ENCODE results near the gene TMEM45B. TPM values are rescaled to one million over a fixed set of nuclear protein-coding genes. Genes with fewer than 3 reads are reported as not detected.
"Not testable (repeated sequence)": the region's sequence is repeated elsewhere in the genome, so short reads cannot be mapped to it uniquely, and the experiment has no call there.

Gene TMEM45B
- total and polyA plus RNA-seq, 7 donors, result 0.05 to 0.09 TPM; not detected in 5

DNA sequence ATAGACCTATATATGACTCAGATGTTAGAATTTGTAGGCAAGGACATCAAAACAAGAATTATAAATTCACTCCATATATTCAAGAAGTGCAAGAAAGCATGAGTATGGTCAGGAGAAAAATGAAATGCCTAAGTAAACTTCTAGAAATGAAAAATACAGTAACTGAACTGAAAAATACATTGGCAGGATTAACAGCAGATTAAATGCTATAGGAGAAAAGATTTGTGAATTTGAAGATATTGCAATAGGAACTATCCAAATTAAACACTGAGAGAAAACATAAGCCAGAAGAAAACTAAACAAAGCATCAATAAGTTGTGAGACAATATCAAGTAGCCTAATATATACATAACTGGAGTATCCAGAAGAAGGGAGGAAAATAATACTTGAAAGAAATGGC is 46.6 kb upstream of the TMEM45B start:
- no peak overlapping the region for H3K4me3 ChIP-seq
- intact Hi-C loops (cut with DNase I), result no loop called here
- H3K4me1 ChIP-seq, result no peaks in the 10 kb centered on the region
- TF ChIP-seq, protein P1, sequence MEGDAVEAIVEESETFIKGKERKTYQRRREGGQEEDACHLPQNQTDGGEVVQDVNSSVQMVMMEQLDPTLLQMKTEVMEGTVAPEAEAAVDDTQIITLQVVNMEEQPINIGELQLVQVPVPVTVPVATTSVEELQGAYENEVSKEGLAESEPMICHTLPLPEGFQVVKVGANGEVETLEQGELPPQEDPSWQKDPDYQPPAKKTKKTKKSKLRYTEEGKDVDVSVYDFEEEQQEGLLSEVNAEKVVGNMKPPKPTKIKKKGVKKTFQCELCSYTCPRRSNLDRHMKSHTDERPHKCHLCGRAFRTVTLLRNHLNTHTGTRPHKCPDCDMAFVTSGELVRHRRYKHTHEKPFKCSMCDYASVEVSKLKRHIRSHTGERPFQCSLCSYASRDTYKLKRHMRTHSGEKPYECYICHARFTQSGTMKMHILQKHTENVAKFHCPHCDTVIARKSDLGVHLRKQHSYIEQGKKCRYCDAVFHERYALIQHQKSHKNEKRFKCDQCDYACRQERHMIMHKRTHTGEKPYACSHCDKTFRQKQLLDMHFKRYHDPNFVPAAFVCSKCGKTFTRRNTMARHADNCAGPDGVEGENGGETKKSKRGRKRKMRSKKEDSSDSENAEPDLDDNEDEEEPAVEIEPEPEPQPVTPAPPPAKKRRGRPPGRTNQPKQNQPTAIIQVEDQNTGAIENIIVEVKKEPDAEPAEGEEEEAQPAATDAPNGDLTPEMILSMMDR (IDR thresholded peaks at IDR 0.05), result no peak
- ATAC-seq (no peak), DNase-seq (no peak)
- no peaks in the 10 kb centered on the region for H3K27me3 ChIP-seq (ENCODE audit: insufficient read depth in 3 of 3, low read length in 2 of 3)
- H3K9me3 ChIP-seq, result peaks cover 6% of the 10 kb centered on the region
- H3K36me3 ChIP-seq (ENCODE audit: insufficient read depth in 1 of 2, low read depth in 1 of 2), result no peaks in the 10 kb centered on the region
- H3K27ac ChIP-seq, result no peak overlapping the region

DNA sequence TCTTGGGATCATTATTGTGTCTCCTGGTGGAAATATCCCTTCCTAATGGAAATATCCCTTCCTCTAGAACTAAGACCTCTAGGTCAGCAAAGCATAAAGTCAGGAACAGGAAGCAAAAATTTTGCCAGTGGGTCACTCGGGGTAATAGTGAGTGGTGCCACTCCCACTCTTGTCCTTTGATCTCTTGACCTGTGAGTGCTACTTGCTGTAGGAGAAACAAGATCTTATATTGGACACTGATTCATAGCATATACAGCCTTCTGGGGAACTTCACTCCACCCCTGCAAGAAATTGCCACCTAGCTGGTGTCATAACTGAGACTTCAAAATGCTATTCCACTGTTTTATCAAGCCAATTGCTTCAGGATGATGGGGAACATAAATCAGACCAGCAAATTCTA is 44.7 kb upstream of the TMEM45B start:
- DNase-seq (no peak), ATAC-seq (no peak)
- Histone ChIP-seq H3K36me3 (ENCODE audit: insufficient read depth in 1 of 2, low read depth in 1 of 2) (no peaks in the 10 kb centered on the region), H3K27ac (no peak overlapping the region), H3K4me3 (no peak overlapping the region), H3K27me3 (ENCODE audit: insufficient read depth in 3 of 3, low read length in 2 of 3) (no peaks in the 10 kb centered on the region), H3K4me1 (no peaks in the 10 kb centered on the region), H3K9me3 (peaks cover 6% of the 10 kb centered on the region)
- TF ChIP-seq, protein P1 (IDR thresholded peaks at IDR 0.05), result no peak
- 65 to 71% (median 70%) methylated on average over 1 of the region's 1 CpG for WGBS, 3 donors
- intact Hi-C loops (cut with DNase I), result no loop called here

DNA sequence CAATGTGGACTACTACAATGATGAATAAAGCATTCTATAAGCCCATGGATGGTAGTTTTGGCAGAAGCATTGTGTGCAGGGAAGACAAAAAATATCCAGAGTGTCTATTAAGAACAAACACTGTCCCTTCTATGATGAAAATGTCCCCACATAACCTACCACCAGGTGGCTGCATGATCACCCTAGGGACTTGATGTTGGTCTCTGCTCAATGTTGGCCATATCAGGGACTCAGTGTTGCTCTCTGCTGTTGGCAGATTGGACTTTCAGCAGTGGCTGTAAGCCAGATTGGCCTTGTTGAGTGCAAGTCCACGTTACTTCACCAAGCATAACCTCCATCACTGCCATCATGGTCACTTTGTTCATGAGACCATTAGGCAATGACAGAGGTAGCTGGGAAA is 44.2 kb upstream of the TMEM45B start:
- ATAC-seq; DNase-seq; H3K36me3 ChIP-seq (ENCODE audit: insufficient read depth in 1 of 2, low read depth in 1 of 2); H3K27me3 ChIP-seq (ENCODE audit: insufficient read depth in 3 of 3, low read length in 2 of 3); H3K9me3 ChIP-seq; intact Hi-C loops (cut with DNase I); H3K27ac ChIP-seq; H3K4me3 ChIP-seq; H3K4me1 ChIP-seq: not testable (repeated sequence)
- WGBS, 3 donors, result 55 to 67% (median 56%) methylated on average over 1 of the region's 1 CpG

DNA sequence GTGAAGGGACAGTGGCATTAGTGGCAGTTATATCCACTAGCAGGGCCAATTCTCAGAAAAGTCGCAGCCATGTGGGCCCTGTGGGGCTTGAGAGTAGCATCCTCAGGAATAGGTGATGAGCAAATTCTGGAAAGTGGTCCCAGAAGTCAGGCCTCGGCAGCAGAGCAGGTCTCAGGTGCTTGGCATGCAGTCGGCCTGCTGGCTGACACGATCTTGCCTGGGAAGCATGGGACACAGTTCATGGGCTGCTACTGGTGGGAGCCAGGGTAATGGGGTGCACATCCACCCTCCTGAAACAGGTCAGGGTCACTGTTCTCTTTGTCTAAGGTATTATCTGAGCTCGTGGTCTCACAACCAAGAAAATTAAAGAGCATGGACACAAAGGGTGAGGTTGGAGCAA is 36.8 kb upstream of the TMEM45B start:
- TF ChIP-seq, protein P1 (IDR thresholded peaks at IDR 0.05), result no peak
- no peak for ATAC-seq
- WGBS, 3 donors, result 69 to 79% (median 71%) methylated on average over 5 of the region's 5 CpGs

DNA sequence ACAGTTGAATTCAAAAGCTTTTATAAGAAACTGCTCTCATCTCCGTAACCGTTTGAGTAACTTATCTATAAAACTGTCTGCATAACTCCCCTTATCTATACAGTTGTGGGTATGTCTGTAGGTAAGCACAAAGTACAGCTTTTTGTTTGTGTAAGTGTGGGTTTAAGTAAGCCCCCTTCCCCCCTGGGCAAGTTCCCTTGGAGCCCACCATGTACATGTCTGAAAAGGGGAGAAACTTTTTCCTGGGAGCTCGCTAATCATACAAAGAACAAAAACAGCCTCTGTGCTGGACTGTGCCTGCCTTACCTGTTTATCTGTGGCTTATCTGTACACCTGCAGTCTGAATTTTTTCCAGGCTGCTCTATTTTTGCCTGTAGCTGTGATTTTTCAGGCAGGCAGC is 36.3 kb upstream of the TMEM45B start:
- TF ChIP-seq, protein P1 (IDR thresholded peaks at IDR 0.05), result no peak
- no peak overlapping the region for H3K27ac ChIP-seq
- H3K4me3 ChIP-seq, result no peak overlapping the region
- no peaks in the 10 kb centered on the region for H3K36me3 ChIP-seq (ENCODE audit: insufficient read depth in 1 of 2, low read depth in 1 of 2)
- H3K9me3 ChIP-seq, result no peaks in the 10 kb centered on the region
- no peaks in the 10 kb centered on the region for H3K4me1 ChIP-seq
- WGBS, 3 donors, result 77 to 87% (median 82%) methylated on average over 3 of the region's 3 CpGs
- intact Hi-C loops (cut with DNase I), result no loop called here
- no peaks in the 10 kb centered on the region for H3K27me3 ChIP-seq (ENCODE audit: insufficient read depth in 3 of 3, low read length in 2 of 3)
- no peak for DNase-seq
- no peak for ATAC-seq

More for the DNA sequence above, 36.8 kb upstream of the TMEM45B start:
- no peak overlapping the region for H3K27ac ChIP-seq
- no peaks in the 10 kb centered on the region for H3K36me3 ChIP-seq (ENCODE audit: insufficient read depth in 1 of 2, low read depth in 1 of 2)
- no peaks in the 10 kb centered on the region for H3K27me3 ChIP-seq (ENCODE audit: insufficient read depth in 3 of 3, low read length in 2 of 3)
- DNase-seq, result no peak
- H3K4me1 ChIP-seq, result no peaks in the 10 kb centered on the region
- intact Hi-C loops (cut with DNase I), result no loop called here
- no peaks in the 10 kb centered on the region for H3K9me3 ChIP-seq
- H3K4me3 ChIP-seq, result no peak overlapping the region

Measured in psoas muscle (tissue), 8 donors.